PFSK-1 (cell line): ENCODE data around the gene HS6ST3.

Experiments used
- FOXP2 ChIP-seq: optimal IDR thresholded peaks from 2 replicates; pipeline ENCODE3; 2011; ENCODE audit warnings: borderline replicate concordance, control low read depth, inconsistent platforms; ENCODE audit not compliant: insufficient read depth; ENCODE audit errors: extremely low read length, extremely low read depth
- POLR2AphosphoS5 ChIP-seq: IDR thresholded peaks from 2 replicates; pipeline ENCODE4 v1.6.1; 2012; ENCODE audit warnings: low read depth, mild to moderate bottlenecking, control low read depth, low read length, moderate library complexity
- REST ChIP-seq, 2 experiments: IDR thresholded peaks; 2 replicates each; pipeline versions ENCODE4 v1.6.1 to v1.8.0; 2011 to 2012; ENCODE audit warnings: low read depth in 2 of 2, low read length in 2 of 2, control low read depth in 1 of 2, inconsistent platforms in 1 of 2, mild to moderate bottlenecking in 1 of 2, moderate library complexity in 1 of 2; ENCODE audit not compliant: insufficient read depth in 1 of 2
- SIN3A ChIP-seq: IDR thresholded peaks from 2 replicates; pipeline ENCODE4 v1.6.1; 2012; ENCODE audit warnings: mild to moderate bottlenecking, low read length, moderate library complexity, borderline replicate concordance; ENCODE audit not compliant: insufficient read depth
- TAF1 ChIP-seq: IDR thresholded peaks from 2 replicates; pipeline ENCODE4 v1.6.1; 2012; ENCODE audit warnings: low read length, control low read depth, borderline replicate concordance; ENCODE audit not compliant: insufficient read depth

DNA sequence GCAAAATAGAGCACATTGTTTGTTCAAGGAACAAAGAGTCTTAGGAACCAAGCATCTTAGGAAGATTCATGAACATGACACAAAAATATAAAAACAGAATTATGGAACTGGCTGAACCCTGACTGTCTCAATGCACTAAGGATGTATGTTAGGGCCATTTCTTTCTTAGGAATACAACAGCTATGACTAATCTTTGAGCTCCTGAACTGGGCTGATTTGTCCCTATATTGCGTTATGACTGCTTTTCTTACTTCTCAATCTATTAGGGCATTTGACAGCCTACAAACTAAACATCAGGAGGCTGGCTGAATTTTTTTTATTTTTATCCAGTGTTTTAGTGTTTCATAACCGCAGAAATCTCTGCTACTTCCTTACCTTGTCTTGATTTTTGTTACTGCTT, 693.1 kb downstream of the HS6ST3 start:
- TF ChIP-seq POLR2AphosphoS5 (no peak), REST (IDR thresholded peaks at IDR 0.05; ENCODE audit: insufficient read depth in 1 of 2, low read depth in 2 of 2, low read length in 2 of 2) (no peak), SIN3A (no peak), TAF1 (no peak), FOXP2 (no peak)
